Ureter (tissue), 1 donor: ENCODE data around the gene RAP1GAP2. TPM values are rescaled to one million over a fixed set of nuclear protein-coding genes. Genes with fewer than 3 reads are reported as not detected.
"Not testable (repeated sequence)": the region's sequence is repeated elsewhere in the genome, so short reads cannot be mapped to it uniquely, and the experiment has no call there.

Experiments used
- DNase-seq: peaks from one replicate; pipeline ENCODE4 v3.0.0-alpha.2; 2020; ENCODE audit warnings: low spot score
- total RNA-seq: library from RNA; stranded (reverse); gene quantifications from one replicate; pipeline ENCODE4 v1.2.4, GENCODE V29; 2023
- donor health status: DM: yes; HTN: yes; CAD: no.

The RAP1GAP2 gene
- total RNA-seq, 1 donor from 2014 or later: 49.2 TPM

- no peak for DNase-seq
Observed at GRCh38 chr17:3039736-3040135, 243.5 kb downstream of the RAP1GAP2 start.

DNA sequence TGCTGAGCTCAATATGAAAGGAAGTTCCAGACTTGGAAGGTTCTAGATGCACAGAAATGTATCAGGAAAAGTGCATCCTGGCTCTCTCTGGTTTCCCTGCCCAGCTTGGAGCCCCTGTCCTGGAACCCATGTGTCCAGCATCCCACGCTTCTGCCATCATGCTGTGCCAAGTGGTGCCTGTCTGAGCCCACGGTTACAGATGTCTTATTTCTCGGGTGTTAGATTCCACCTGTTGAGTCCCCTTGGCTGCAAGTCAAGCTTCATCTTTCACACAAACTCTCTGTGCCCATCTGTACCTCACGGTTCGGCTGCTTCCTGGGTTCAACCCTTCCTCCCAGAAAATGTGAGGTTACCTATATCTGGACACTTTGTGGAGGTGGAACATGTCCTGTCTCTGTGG is 244.6 kb downstream of the RAP1GAP2 start:
- no peak for DNase-seq

- DNase-seq: no peak
Observed at GRCh38 chr17:3043737-3044365, 247.6 kb downstream of the RAP1GAP2 start.

DNA sequence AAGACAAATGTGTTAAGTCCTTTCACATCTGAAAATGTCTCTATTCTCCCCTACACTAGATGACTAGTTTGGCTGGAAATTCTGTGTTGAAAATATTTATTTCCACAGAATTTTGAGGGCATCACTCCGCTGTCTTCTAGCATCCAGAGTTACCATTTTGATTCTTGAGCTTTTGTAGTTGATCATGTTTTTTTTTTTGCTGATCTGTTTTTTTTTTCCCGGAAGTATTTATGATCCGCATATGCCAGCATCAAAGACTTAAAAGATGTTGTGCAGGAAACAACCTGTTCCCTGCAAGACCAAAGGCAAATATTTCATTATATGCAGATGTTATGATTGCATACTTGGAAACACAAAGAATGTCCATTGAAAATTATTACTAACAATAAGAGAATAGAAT is 250.5 kb downstream of the RAP1GAP2 start:
- DNase-seq: no peak

DNA sequence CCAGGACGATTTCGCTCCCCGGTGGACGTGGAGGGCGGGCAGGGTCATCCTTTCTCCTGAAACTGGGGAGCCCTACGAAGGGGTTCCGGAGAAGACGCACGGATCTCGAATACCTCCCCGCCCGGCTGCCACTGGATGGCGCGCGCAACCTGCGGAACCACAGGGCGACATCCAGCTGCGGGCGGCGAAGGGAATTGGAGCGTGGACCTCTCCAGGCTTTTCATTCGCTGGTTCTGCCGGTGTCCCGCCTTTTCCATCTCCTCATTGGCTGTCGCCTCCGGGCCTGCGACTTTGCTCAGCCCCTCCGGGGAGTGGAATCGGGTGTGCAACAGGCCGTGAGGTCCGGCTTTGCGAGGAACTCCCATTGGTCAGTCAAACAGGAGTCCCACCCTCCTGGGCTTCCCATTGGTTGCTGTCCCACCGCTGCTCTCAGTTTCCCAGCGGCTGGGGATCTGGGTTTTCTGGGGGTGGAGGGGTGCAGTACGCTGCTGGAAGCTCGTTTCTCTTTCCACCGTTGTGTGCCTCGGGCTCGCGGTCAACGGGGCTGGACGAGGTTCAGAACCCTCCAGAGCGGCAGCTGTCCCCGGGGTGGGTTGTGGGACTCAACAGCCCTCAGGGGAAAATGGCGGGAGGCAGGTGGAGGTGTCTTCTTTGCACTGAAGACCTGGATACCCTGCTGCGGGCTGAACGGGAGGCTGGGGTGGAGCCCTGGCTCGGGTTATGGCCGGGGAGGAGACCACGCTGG is 252.7 kb downstream of the RAP1GAP2 start:
- DNase-seq: peak; percentile 95

GRCh38 chr17:3049705-3050295 is 253.6 kb downstream of the RAP1GAP2 start:
- DNase-seq: no peak

DNA sequence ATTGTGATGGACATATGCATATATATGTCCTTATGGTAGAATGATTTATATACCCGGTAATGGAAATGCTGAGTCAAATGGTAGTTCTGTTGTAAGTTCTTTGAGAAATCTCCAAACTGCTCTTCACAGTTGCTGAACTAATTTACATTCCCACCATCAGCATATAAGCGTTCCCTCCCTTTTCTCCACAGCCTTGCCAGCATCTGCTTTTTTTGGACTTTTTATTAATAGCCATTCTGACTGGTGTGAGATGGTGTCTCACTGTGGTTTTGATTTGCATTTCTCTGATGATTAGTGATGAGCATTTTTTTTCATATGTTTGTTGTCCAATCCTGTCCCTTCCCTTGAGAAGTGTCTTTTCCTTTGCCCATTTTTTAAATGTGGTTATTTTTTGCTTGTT is 258.6 kb downstream of the RAP1GAP2 start:
- not testable (repeated sequence) for DNase-seq

GRCh38 chr17:3062824-3063377 is 266.7 kb downstream of the RAP1GAP2 start:
- DNase-seq: not testable (repeated sequence)

GRCh38 chr17:3063507-3063906 is 267.3 kb downstream of the RAP1GAP2 start, which contains the start of gene OR1D5:
OR1D5 (minus strand) TSS chr17:3063607; CDS start chr17:3063607, 0 bp downstream.
- not testable (repeated sequence) for DNase-seq

GRCh38 chr17:3065192-3065591 is 269.0 kb downstream of the RAP1GAP2 start:
- not testable (repeated sequence) for DNase-seq

DNA sequence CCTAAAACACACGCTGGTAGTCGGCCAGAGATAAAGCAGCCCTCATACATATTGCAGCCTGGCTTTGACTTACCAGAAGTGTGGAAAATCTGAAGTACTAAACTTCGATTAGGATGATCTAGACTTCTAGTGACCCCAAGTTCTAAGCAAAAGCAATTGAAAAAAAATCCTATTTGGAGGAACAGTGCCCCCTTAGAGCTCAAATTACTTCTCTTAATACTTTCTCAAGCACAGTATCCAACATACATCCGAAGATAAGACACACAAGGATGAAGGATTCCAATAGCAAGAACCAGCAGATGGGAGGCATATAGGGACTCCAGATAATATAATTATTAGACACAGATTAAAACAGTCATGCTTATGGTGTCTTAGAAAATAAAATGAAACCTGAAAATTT is 277.6 kb downstream of the RAP1GAP2 start:
- not testable (repeated sequence) for DNase-seq

Other genes starting within 250 kb of the RAP1GAP2 start
- gene PAFAH1B1, start 202.8 kb upstream of the RAP1GAP2 start, total RNA-seq: 119 TPM
- 176 TPM for gene CLUH, start 84.7 kb upstream of the RAP1GAP2 start, total RNA-seq
- gene CCDC92B, start 46.8 kb upstream of the RAP1GAP2 start, total RNA-seq: 1.0 TPM